ENCODE measurements around the gene IL13RA1. TPM values are rescaled to one million over a fixed set of nuclear protein-coding genes. Genes with fewer than 3 reads are reported as not detected.

IL13RA1 gene
- total RNA-seq, 1 experiment from 2014 or later, result 14.4 TPM

GRCh38 chrX:118763489-118763888 is 36.1 kb downstream of the IL13RA1 start:
- no peak overlapping the region for H3K56ac ChIP-seq (ENCODE audit: insufficient read length, low read depth, low read length)
- no peak overlapping the region for H3K14ac ChIP-seq (ENCODE audit: insufficient read depth, low read length)
- Mint-ChIP-seq H3K27ac (no peak overlapping the region), H3K36me3 (ENCODE audit: insufficient read depth in 1 of 3, low read depth in 3 of 3) (peaks cover 0 to 13% (median 0%) of the 10 kb centered on the region in 3 experiments; a peak in 2 of 7 replicates), H3K4me3 (no peak overlapping the region), H3K9me3 (peaks cover 0 to 64% of the 10 kb centered on the region in 2 experiments; a peak in 3 of 5 replicates), H3K27me3 (ENCODE audit: low read depth) (no peaks in the 10 kb centered on the region; the same call in 1 of the 2 replicates), H3K4me1 (peaks cover 9% of the 10 kb centered on the region in 2 experiments)
- no peaks in the 10 kb centered on the region for H3K23me2 ChIP-seq (ENCODE audit: insufficient read length, low read depth, low read length, poor library complexity, severe bottlenecking)
- H4K5ac ChIP-seq (ENCODE audit: insufficient read length, low read depth, low read length), result no peak overlapping the region
- H3K9me3 ChIP-seq (ENCODE audit: control insufficient read depth, low read depth, low read length), result peaks cover 18% of the 10 kb centered on the region
- DNase-seq, result no peak
- no peak overlapping the region for H2BK20ac ChIP-seq (ENCODE audit: low read depth, low read length, poor library complexity, severe bottlenecking)
- H3K4me1 ChIP-seq (ENCODE audit: insufficient read depth, low read length), result no peaks in the 10 kb centered on the region
- no peak overlapping the region for H2AK5ac ChIP-seq (ENCODE audit: insufficient read length, low read length)
- H2BK120ac ChIP-seq (ENCODE audit: low read depth, low read length, poor library complexity, severe bottlenecking), result no peak overlapping the region
- WGBS (ENCODE audit: extremely low coverage, insufficient read length, low lambda C conversion rate), result no CpG with 5 or more reads among the region's 1 CpG
- no peak overlapping the region for H2AFZ ChIP-seq (ENCODE audit: low read length)
- H3K27ac ChIP-seq (ENCODE audit: insufficient read length, low read depth, low read length), result no peak overlapping the region
- no peaks in the 10 kb centered on the region for H3K79me2 ChIP-seq (ENCODE audit: insufficient read depth, low read length)
- no peak overlapping the region for H2BK15ac ChIP-seq (ENCODE audit: low read depth, low read length)
- no peak overlapping the region for H2BK5ac ChIP-seq (ENCODE audit: insufficient read length, low read length)
- H3K4me2 ChIP-seq (ENCODE audit: insufficient read depth, insufficient read length, low read length), result no peak overlapping the region
- H3K9ac ChIP-seq (ENCODE audit: extremely low read depth, insufficient read length, low read length), result no peak overlapping the region
- H3K4ac ChIP-seq (ENCODE audit: low read depth, low read length), result no peak overlapping the region
- H4K8ac ChIP-seq (replicated peaks; ENCODE audit: insufficient read length, low read depth, low read length), result no peak overlapping the region
- no peak for TF ChIP-seq CTCF (conservative IDR thresholded peaks at IDR 0.05)
- no peaks in the 10 kb centered on the region for H3K79me1 ChIP-seq (ENCODE audit: insufficient read depth, low read depth, low read length, poor library complexity, severe bottlenecking)
- no peak overlapping the region for H3T11ph ChIP-seq (ENCODE audit: low read length)
- H3K23ac ChIP-seq (ENCODE audit: insufficient read length, low read depth, low read length), result no peak overlapping the region
- no peaks in the 10 kb centered on the region for H4K20me1 ChIP-seq (ENCODE audit: control insufficient read depth, insufficient read depth, insufficient read length)
- no peak overlapping the region for H2BK12ac ChIP-seq (ENCODE audit: insufficient read length, low read depth, low read length)
- no peak overlapping the region for H4K91ac ChIP-seq (ENCODE audit: insufficient read length, low read depth, low read length)
- H3K27me3 ChIP-seq (ENCODE audit: insufficient read depth, low read length), result no peaks in the 10 kb centered on the region
- H3K18ac ChIP-seq (ENCODE audit: insufficient read length, low read depth, low read length), result no peak overlapping the region

All from H9 (cell line).